ENCODE measurements around the gene CLIC4. TPM values are rescaled to one million over a fixed set of nuclear protein-coding genes. Genes with fewer than 3 reads are reported as not detected.

The CLIC4 gene
- total and polyA plus RNA-seq, 2 experiments from 2014 or later, result 92.5 to 308 TPM

- H3K27me3 ChIP-seq (ENCODE audit: insufficient read depth), result no peaks in the 10 kb centered on the region
- H3K9me3 Mint-ChIP-seq, result no peaks in the 10 kb centered on the region
- H3K4me1 Mint-ChIP-seq, result peaks cover 16% of the 10 kb centered on the region; the same call in 2 of the 3 replicates
- TF ChIP-seq POLR2AphosphoS5 (IDR thresholded peaks at IDR 0.05; ENCODE audit: low read depth), result no peak
- no peak for ATAC-seq
- H3K27ac ChIP-seq (ENCODE audit: low read depth), result no peak overlapping the region
- H3K36me3 Mint-ChIP-seq (ENCODE audit: low read depth), result peaks cover 20% of the 10 kb centered on the region; the same call in 2 of the 3 replicates
- H3K27ac Mint-ChIP-seq, result no peak overlapping the region
- no peak overlapping the region for H3K4me3 Mint-ChIP-seq
- peaks cover 8% of the 10 kb centered on the region for H3K27me3 Mint-ChIP-seq (ENCODE audit: insufficient read depth, low read depth, poor library complexity)
- H3K36me3 ChIP-seq (ENCODE audit: insufficient read depth), result no peaks in the 10 kb centered on the region
- H3K79me2 ChIP-seq (replicated peaks; ENCODE audit: insufficient read depth), result peaks cover 100% of the 10 kb centered on the region
- no peak for DNase-seq (ENCODE audit: low spot score)
- no peaks in the 10 kb centered on the region for H3F3A ChIP-seq (replicated peaks; ENCODE audit: low read depth)
- peaks cover 48% of the 10 kb centered on the region for H4K20me1 ChIP-seq (replicated peaks; ENCODE audit: insufficient read depth)
- H3K4me3 ChIP-seq, result no peak overlapping the region
- no peak overlapping the region for H2AFZ ChIP-seq
- H3K4me1 ChIP-seq (ENCODE audit: insufficient read depth), result peaks cover 18% of the 10 kb centered on the region; the same call in 1 of the 2 replicates
- no peaks in the 10 kb centered on the region for H3K9me2 ChIP-seq (ENCODE audit: insufficient read depth)
- no peak overlapping the region for H3K4me2 ChIP-seq
These were observed 28.4 kb downstream of the CLIC4 start for GRCh38 chr1:24773618-24774017.

DNA sequence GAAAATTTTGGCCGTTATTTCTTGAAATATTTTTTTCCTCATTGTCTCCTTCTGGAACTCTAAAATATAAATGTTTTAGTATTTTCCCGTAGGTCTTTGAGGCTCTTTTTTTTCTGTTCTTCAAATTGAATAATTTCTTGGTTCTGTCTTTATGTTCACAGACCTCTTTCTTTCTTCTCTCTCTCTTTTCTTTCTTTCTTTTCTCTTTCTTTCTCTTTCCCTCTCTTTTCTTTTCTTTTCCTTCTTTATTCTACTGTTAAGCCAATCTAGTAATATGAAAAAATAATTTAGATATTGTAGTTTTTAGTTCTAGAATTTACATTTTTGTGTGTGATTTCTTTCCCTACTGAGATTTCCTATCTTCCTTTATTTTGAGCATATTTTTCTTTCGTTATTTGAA is 30.1 kb downstream of the CLIC4 start:
- Histone ChIP-seq H3K27ac (ENCODE audit: low read depth) (no peak overlapping the region), H3F3A (replicated peaks; ENCODE audit: low read depth) (no peaks in the 10 kb centered on the region), H3K79me2 (replicated peaks; ENCODE audit: insufficient read depth) (peaks cover 100% of the 10 kb centered on the region), H3K36me3 (ENCODE audit: insufficient read depth) (no peaks in the 10 kb centered on the region), H2AFZ (no peak overlapping the region), H3K9me2 (ENCODE audit: insufficient read depth) (no peaks in the 10 kb centered on the region), H3K4me2 (no peak overlapping the region), H3K4me1 (ENCODE audit: insufficient read depth) (0 out of 2 replicates have a peak, but pooled peaks cover 6% of the 10 kb centered on the region), H4K20me1 (replicated peaks; ENCODE audit: insufficient read depth) (peaks cover 53% of the 10 kb centered on the region), H3K4me3 (no peak overlapping the region), H3K27me3 (ENCODE audit: insufficient read depth) (no peaks in the 10 kb centered on the region)
- TF ChIP-seq ZNF114 (CRISPR knock-in tag; IDR thresholded peaks at IDR 0.05) (no peak), ETS1 (IDR thresholded peaks at IDR 0.05) (no peak), JUNB (IDR thresholded peaks at IDR 0.05; ENCODE audit: unreplicated experiment) (no peak), EZH2 (IDR thresholded peaks at IDR 0.05; ENCODE audit: low read depth, unreplicated experiment) (no peak), CTCF (conservative IDR thresholded peaks at IDR 0.05; ENCODE audit: low read depth in 2 of 2) (no peak), REST (IDR thresholded peaks at IDR 0.05; ENCODE audit: unreplicated experiment) (no peak), STAT1 (IDR thresholded peaks at IDR 0.05; ENCODE audit: unreplicated experiment) (no peak), ZNF331 (CRISPR knock-in tag; IDR thresholded peaks at IDR 0.05; ENCODE audit: low read depth) (no peak), CREB1 (CRISPR knock-in tag; IDR thresholded peaks at IDR 0.05; ENCODE audit: low read depth) (no peak)
- ATAC-seq (no peak), DNase-seq (ENCODE audit: low spot score) (no peak)
- Mint-ChIP-seq H3K4me3 (no peak overlapping the region), H3K4me1 (peaks cover 22% of the 10 kb centered on the region; the same call in 2 of the 3 replicates), H3K27me3 (ENCODE audit: insufficient read depth, low read depth, poor library complexity) (peaks cover 8% of the 10 kb centered on the region), H3K27ac (no peak overlapping the region), H3K9me3 (no peaks in the 10 kb centered on the region), H3K36me3 (ENCODE audit: low read depth) (peaks cover 26% of the 10 kb centered on the region; the same call in 2 of the 3 replicates)

Data from GM23338 (cell line).